Esophagus muscularis mucosa (tissue), 4 donors: ENCODE measurements around the gene LATS1. TPM values are rescaled to one million over a fixed set of nuclear protein-coding genes. Genes with fewer than 3 reads are reported as not detected.
"Not testable (repeated sequence)": the region's sequence is repeated elsewhere in the genome, so short reads cannot be mapped to it uniquely, and the experiment has no call there.

ENCODE experiments used
- DNase-seq: peaks from one replicate; pipeline ENCODE4 v3.0.0-alpha.2; 2017; ENCODE audit errors: extremely low spot score
- H3K27ac ChIP-seq, 4 donors: fragments of 200-600 bp; sonication (generic); replicated peaks in 1 of 4; 1 replicate in 3 of 4; 2 replicates in 1 of 4; pipeline ENCODE4 v1.5.1; 2016 to 2019; ENCODE audit warnings: mild to moderate bottlenecking in 1 of 4
- H3K27me3 ChIP-seq, 4 donors: fragments of 200-600 bp; sonication (generic); one replicate each; pipeline versions ENCODE4 v1.5.1 to v1.6.0; 2016 to 2019
- H3K36me3 ChIP-seq, 4 donors: fragments of 200-600 bp; sonication (generic); one replicate each; pipeline ENCODE4 v1.5.1; 2016 to 2019
- H3K4me1 ChIP-seq, 4 donors: fragments of 200-600 bp; sonication (generic); one replicate each; pipeline ENCODE4 v1.5.1; 2016 to 2019
- H3K4me3 ChIP-seq, 4 donors: fragments of 200-600 bp; sonication (generic); 1 replicate in 2 of 4; 2 replicates in 2 of 4; pipeline ENCODE4 v1.5.1; 2016 to 2019; ENCODE audit warnings: mild to moderate bottlenecking in 4 of 4, moderate library complexity in 1 of 4
- H3K9me3 ChIP-seq, 4 donors: fragments of 200-600 bp; sonication (generic); 1 replicate in 3 of 4; 2 replicates in 1 of 4; pipeline ENCODE4 v1.5.1; 2016 to 2019
- EP300 ChIP-seq: sonication (generic); formaldehyde crosslinking; IDR thresholded peaks from one replicate; pipeline ENCODE4 v1.6.1; 2017; ENCODE audit warnings: antibody characterized with exemption
- POLR2A ChIP-seq: fragments of 450-650 bp; IDR thresholded peaks from one replicate; pipeline ENCODE4 v1.6.1; 2017; ENCODE audit warnings: antibody characterized with exemption, moderate library complexity, mild to moderate bottlenecking, low read depth
- POLR2AphosphoS5 ChIP-seq, 2 donors: sonication (generic); formaldehyde crosslinking; IDR thresholded peaks; one replicate each; pipeline ENCODE4 v1.6.1; 2017; ENCODE audit warnings: antibody characterized with exemption in 2 of 2
- WGBS: methylation state at CpG from one replicate; pipeline ENCODE4 v1.1.5; 2018; 5-methylcytosine and 5-hydroxymethylcytosine counted together
- intact Hi-C: fragments of 100-400 bp; cut with DNase I; formaldehyde crosslinking; loops from one replicate; pipeline ENCODE4 v1.15.1; 2023
- total RNA-seq, 4 donors: library from RNA; depleted of rRNA; stranded (reverse); fragments of >200 nt; gene quantifications; one replicate each; pipeline versions ENCODE4 v1.1.0 to v1.2.1, GENCODE V29; 2016
- TF ChIP-seq, protein P1 (sequence below), 3 experiments: fragments of 200-600 bp in 2 of 3; fragments of 450-650 bp in 1 of 3; sonication (generic) in 2 of 3; IDR thresholded peaks; one replicate each; pipeline ENCODE4 v1.5.1; 2017 to 2019; ENCODE audit warnings: antibody characterized with exemption in 3 of 3, mild to moderate bottlenecking in 2 of 3, moderate library complexity in 1 of 3

Gene LATS1
- total RNA-seq, 4 donors from 2014 or later: 27.0 to 33.6 (median 30.1) TPM

DNA sequence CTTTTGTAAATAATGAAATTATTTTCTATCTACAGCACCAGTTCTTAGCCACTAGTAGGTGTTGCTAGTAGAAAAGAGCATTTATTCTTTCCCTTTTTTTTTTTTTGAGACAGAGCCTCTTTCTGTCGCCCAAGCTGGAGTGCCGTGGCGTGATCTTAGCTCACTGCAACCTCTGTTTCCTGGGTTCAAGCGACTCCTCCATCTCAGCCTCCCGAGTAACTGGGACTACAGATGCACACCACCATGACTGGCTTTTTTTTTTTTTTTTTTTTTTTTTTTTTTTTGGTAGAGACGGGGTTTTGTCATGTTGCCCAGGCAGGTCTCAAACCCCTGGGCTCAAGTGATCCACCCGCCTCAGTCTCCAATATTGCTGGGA is 38.3 kb upstream of the LATS1 start:
- no peak for DNase-seq
- Histone ChIP-seq H3K4me3 (no peak overlapping the region), H3K4me1 (peaks cover 4 to 51% (median 23%) of the 10 kb centered on the region in 4 donors), H3K27ac (no peak overlapping the region), H3K36me3 (peaks cover 0 to 12% (median 7%) of the 10 kb centered on the region in 4 donors), H3K27me3 (no peaks in the 10 kb centered on the region), H3K9me3 (no peaks in the 10 kb centered on the region)
- intact Hi-C loops: no loop called here
- 93% methylated on average over 7 of the region's 7 CpGs for WGBS
- TF ChIP-seq POLR2AphosphoS5 (IDR thresholded peaks at IDR 0.05) (no peak), POLR2A (no peak), EP300 (no peak)
- TF ChIP-seq, protein P1, sequence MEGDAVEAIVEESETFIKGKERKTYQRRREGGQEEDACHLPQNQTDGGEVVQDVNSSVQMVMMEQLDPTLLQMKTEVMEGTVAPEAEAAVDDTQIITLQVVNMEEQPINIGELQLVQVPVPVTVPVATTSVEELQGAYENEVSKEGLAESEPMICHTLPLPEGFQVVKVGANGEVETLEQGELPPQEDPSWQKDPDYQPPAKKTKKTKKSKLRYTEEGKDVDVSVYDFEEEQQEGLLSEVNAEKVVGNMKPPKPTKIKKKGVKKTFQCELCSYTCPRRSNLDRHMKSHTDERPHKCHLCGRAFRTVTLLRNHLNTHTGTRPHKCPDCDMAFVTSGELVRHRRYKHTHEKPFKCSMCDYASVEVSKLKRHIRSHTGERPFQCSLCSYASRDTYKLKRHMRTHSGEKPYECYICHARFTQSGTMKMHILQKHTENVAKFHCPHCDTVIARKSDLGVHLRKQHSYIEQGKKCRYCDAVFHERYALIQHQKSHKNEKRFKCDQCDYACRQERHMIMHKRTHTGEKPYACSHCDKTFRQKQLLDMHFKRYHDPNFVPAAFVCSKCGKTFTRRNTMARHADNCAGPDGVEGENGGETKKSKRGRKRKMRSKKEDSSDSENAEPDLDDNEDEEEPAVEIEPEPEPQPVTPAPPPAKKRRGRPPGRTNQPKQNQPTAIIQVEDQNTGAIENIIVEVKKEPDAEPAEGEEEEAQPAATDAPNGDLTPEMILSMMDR (IDR thresholded peaks at IDR 0.05): no peak

DNA sequence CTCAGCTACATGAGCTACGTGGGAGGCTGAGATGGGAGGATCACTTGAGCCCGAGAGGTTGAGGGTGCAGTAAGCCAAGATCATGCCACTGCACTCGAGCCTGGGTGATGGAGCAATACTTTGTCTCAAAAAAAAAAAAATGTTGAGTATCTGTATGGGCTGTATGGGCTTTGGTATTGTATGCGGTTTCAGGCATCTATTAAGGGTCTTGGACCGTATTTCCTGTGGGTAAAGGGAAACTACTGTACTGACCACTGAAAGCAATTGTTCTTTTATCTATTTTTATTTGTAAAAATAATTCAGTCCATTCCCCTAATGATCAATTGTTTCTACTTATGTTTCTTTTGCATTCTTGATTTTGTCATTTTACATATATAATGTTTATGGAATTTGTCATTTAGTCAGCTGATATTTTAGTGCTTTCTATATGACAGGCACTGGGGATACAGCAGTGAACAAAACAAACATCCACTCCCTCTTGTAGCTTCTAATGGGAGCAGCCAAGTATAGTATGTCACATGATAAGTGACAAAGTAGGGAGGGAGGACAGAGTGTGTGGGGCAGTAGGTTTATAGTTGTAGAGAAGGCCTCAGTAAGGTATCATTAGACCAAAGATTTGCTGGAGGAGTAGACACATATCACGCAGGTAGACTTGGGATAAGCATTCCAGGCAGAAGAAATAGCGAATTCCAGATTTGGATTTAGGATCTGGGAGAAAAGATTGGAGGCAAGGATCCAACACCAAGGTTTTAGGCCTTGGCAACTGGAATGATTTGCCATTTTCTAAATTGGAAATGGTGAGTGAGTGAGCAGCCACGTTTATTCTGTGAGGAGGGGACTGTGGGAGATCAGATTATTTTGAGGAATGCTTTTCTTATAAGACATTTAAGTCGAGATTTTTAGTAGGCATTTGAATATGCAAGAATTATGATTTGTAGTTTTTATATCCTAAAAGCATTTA is 37.7 kb upstream of the LATS1 start:
- TF ChIP-seq POLR2AphosphoS5 (IDR thresholded peaks at IDR 0.05) (no peak), EP300 (no peak), POLR2A (no peak)
- TF ChIP-seq, protein P1 (IDR thresholded peaks at IDR 0.05): no peak
- Histone ChIP-seq H3K4me1 (peaks cover 10 to 58% (median 29%) of the 10 kb centered on the region in 4 donors), H3K27ac (no peak overlapping the region)

DNA sequence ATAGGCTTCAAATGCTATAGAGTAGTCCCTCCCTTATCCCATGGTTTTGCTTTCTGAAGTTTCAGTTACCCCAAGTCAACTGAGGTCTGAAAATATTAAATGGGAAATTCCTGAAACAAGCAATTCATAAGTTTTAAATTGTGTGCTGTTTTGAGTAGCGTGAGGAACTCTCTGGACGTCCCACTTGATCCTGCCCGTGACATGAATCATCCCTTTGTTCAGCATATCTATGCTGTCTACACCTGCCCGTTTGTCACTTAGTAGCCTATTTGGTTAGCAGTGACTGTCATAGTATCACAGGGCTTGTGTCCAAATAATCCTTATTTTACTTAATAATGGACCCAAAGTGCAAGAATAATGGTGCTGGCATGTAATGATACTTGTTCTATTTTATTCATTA is 36.6 kb upstream of the LATS1 start:
- Histone ChIP-seq H3K4me1 (peaks cover 14 to 64% (median 33%) of the 10 kb centered on the region in 4 donors), H3K27me3 (no peaks in the 10 kb centered on the region), H3K4me3 (no peak overlapping the region), H3K36me3 (peaks cover 0 to 1% (median 0%) of the 10 kb centered on the region in 4 donors), H3K27ac (no peak overlapping the region), H3K9me3 (no peaks in the 10 kb centered on the region)
- no peak for DNase-seq
- 91% methylated on average over 4 of the region's 4 CpGs for WGBS
- intact Hi-C loops: no loop called here
- TF ChIP-seq, protein P1 (IDR thresholded peaks at IDR 0.05): no peak
- TF ChIP-seq POLR2A (no peak), EP300 (no peak), POLR2AphosphoS5 (IDR thresholded peaks at IDR 0.05) (no peak)

More for the DNA sequence above, 37.7 kb upstream of the LATS1 start:
- DNase-seq: no peak
- 87% methylated on average over 9 of the region's 9 CpGs for WGBS
- no peak overlapping the region for H3K4me3 ChIP-seq
- H3K36me3 ChIP-seq: peaks cover 0 to 12% (median 5%) of the 10 kb centered on the region in 4 donors
- no peaks in the 10 kb centered on the region for H3K9me3 ChIP-seq
- H3K27me3 ChIP-seq: no peaks in the 10 kb centered on the region
- intact Hi-C loops: no loop called here

- not testable (repeated sequence) for H3K4me3 ChIP-seq
- WGBS: 79% methylated on average over 3 of the region's 3 CpGs
Observed at GRCh38 chr6:149753374-149753637, 35.4 kb upstream of the LATS1 start.

GRCh38 chr6:149752600-149753373 is 34.9 kb upstream of the LATS1 start:
- Histone ChIP-seq H3K9me3 (no peaks in the 10 kb centered on the region), H3K4me3 (no peak overlapping the region), H3K27me3 (no peaks in the 10 kb centered on the region), H3K36me3 (no peaks in the 10 kb centered on the region), H3K4me1 (peaks cover 14 to 62% (median 38%) of the 10 kb centered on the region in 4 donors), H3K27ac (no peak overlapping the region)
- no peak for TF ChIP-seq POLR2AphosphoS5 (IDR thresholded peaks at IDR 0.05)
- TF ChIP-seq, protein P1 (IDR thresholded peaks at IDR 0.05): no peak
- TF ChIP-seq POLR2A: no peak
- no peak for TF ChIP-seq EP300
- DNase-seq: no peak
- WGBS: 75% methylated on average over 4 of the region's 4 CpGs
- intact Hi-C loops: no loop called here

More at GRCh38 chr6:149753374-149753637, 35.4 kb upstream of the LATS1 start:
- DNase-seq, H3K9me3 ChIP-seq, H3K27ac ChIP-seq, H3K36me3 ChIP-seq, H3K27me3 ChIP-seq, intact Hi-C loops: not testable (repeated sequence)
- H3K4me1 ChIP-seq: peaks cover 14 to 67% (median 38%) of the 10 kb centered on the region in 4 donors

DNA sequence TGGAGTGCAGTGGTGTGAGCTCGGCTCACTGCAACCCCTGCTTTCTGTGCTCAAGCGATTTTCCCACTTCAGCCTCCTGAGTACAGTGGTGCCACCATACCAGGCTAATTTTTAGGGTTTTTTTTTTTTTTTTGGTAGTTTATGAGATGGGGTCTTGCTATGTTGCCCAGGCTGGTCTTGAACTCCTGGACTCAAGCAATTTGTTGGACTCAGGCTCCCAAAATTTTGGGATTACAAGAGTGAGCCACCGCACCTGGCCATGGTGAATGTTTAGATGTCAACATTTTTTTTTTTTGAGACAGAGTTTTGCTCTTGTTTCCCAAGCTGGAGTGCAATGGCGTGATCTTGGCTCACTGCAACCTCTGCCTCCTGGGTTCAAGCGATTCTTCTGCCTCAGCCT is 34.0 kb upstream of the LATS1 start:
- H3K4me3 ChIP-seq, H3K9me3 ChIP-seq, H3K27ac ChIP-seq, DNase-seq, H3K36me3 ChIP-seq, H3K27me3 ChIP-seq, intact Hi-C loops: not testable (repeated sequence)
- peaks cover 15 to 57% (median 39%) of the 10 kb centered on the region in 4 donors for H3K4me1 ChIP-seq
- over 99% methylated on average over 5 of the region's 5 CpGs for WGBS
